Measurements from ENCODE around the gene TSEN2. TPM values are rescaled to one million over a fixed set of nuclear protein-coding genes. Genes with fewer than 3 reads are reported as not detected.

The TSEN2 gene
- total and polyA plus RNA-seq, 10 of the 15 experiments (the other 5 are each of a cell fraction or from before 2014, with no cell fraction given), result 17.7 to 32.3 (median 24.3) TPM

- TF ChIP-seq, protein P1, sequence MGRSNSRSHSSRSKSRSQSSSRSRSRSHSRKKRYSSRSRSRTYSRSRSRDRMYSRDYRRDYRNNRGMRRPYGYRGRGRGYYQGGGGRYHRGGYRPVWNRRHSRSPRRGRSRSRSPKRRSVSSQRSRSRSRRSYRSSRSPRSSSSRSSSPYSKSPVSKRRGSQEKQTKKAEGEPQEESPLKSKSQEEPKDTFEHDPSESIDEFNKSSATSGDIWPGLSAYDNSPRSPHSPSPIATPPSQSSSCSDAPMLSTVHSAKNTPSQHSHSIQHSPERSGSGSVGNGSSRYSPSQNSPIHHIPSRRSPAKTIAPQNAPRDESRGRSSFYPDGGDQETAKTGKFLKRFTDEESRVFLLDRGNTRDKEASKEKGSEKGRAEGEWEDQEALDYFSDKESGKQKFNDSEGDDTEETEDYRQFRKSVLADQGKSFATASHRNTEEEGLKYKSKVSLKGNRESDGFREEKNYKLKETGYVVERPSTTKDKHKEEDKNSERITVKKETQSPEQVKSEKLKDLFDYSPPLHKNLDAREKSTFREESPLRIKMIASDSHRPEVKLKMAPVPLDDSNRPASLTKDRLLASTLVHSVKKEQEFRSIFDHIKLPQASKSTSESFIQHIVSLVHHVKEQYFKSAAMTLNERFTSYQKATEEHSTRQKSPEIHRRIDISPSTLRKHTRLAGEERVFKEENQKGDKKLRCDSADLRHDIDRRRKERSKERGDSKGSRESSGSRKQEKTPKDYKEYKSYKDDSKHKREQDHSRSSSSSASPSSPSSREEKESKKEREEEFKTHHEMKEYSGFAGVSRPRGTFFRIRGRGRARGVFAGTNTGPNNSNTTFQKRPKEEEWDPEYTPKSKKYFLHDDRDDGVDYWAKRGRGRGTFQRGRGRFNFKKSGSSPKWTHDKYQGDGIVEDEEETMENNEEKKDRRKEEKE (IDR thresholded peaks at IDR 0.05), result no peak
- TF ChIP-seq FOS (IDR thresholded peaks at IDR 0.05; ENCODE audit: borderline replicate concordance, extremely low read depth, insufficient read length) (no peak), SPI1 (IDR thresholded peaks at IDR 0.05; ENCODE audit: borderline replicate concordance, insufficient read depth, low read depth, low read length) (no peak), SMARCA5 (IDR thresholded peaks at IDR 0.05) (peak; percentile 96), EP300 (IDR thresholded peaks at IDR 0.05; ENCODE audit: borderline replicate concordance in 1 of 2, control insufficient read depth in 1 of 2, low read depth in 2 of 2, low read length in 2 of 2) (no peak), EED (IDR thresholded peaks at IDR 0.05; ENCODE audit: low read depth) (peak; percentile 89), REST (IDR thresholded peaks at IDR 0.05; ENCODE audit: low read depth, low read length) (no peak; the same call in 1 of the 2 replicates), ATF2 (IDR thresholded peaks at IDR 0.05; ENCODE audit: low read length) (no peak), ELK1 (IDR thresholded peaks at IDR 0.05; ENCODE audit: low read depth, low read length) (no peak; the same call in 1 of the 2 replicates), RFX5 (IDR thresholded peaks at IDR 0.05; ENCODE audit: low read depth, low read length) (no peak), MTA3 (IDR thresholded peaks at IDR 0.05; ENCODE audit: borderline replicate concordance, low read length) (peak; percentile 21; the same call in 1 of the 2 replicates), TCF7 (IDR thresholded peaks at IDR 0.05; ENCODE audit: borderline replicate concordance) (no peak; the same call in 1 of the 2 replicates), TAF1 (IDR thresholded peaks at IDR 0.05; ENCODE audit: borderline replicate concordance, low read depth, low read length) (peak; percentile 94)
- TF ChIP-seq, protein P2, sequence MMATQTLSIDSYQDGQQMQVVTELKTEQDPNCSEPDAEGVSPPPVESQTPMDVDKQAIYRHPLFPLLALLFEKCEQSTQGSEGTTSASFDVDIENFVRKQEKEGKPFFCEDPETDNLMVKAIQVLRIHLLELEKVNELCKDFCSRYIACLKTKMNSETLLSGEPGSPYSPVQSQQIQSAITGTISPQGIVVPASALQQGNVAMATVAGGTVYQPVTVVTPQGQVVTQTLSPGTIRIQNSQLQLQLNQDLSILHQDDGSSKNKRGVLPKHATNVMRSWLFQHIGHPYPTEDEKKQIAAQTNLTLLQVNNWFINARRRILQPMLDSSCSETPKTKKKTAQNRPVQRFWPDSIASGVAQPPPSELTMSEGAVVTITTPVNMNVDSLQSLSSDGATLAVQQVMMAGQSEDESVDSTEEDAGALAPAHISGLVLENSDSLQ (IDR thresholded peaks at IDR 0.05), result no peak
- TF ChIP-seq, protein P3, sequence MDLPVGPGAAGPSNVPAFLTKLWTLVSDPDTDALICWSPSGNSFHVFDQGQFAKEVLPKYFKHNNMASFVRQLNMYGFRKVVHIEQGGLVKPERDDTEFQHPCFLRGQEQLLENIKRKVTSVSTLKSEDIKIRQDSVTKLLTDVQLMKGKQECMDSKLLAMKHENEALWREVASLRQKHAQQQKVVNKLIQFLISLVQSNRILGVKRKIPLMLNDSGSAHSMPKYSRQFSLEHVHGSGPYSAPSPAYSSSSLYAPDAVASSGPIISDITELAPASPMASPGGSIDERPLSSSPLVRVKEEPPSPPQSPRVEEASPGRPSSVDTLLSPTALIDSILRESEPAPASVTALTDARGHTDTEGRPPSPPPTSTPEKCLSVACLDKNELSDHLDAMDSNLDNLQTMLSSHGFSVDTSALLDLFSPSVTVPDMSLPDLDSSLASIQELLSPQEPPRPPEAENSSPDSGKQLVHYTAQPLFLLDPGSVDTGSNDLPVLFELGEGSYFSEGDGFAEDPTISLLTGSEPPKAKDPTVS (IDR thresholded peaks at IDR 0.05; ENCODE audit: low read depth, low read length), result 0 out of 2 replicates have a peak, but pooled peaks have one; percentile 29
Observed at GRCh38 chr3:12556690-12557472, 72.6 kb downstream of the TSEN2 start, which contains the start of gene MKRN2 (continued).
